Epithelial cell of proximal tubule (primary cell): ENCODE results near the gene NDUFB6. TPM values are rescaled to one million over a fixed set of nuclear protein-coding genes. Genes with fewer than 3 reads are reported as not detected.
"Not testable (repeated sequence)": the region's sequence is repeated elsewhere in the genome, so short reads cannot be mapped to it uniquely, and the experiment has no call there.

ENCODE experiments used
- DNase-seq: peaks from one replicate; pipeline ENCODE4 v3.0.0-alpha.2; 2011; ENCODE audit warnings: low read depth
- H3K4me3 ChIP-seq: 2 replicates; pipeline ENCODE4 v1.5.1; 2011; ENCODE audit warnings: low read depth, mild to moderate bottlenecking, low read length
- total RNA-seq: library from RNA; depleted of rRNA; stranded (reverse); fragments of >200 nt; gene quantifications from 2 replicates; pipeline ENCODE4 v1.2.3, GENCODE V29; 2015
- TF ChIP-seq, protein P1 (sequence below): conservative IDR thresholded peaks from 2 replicates; pipeline ENCODE4 v1.5.1; 2012; ENCODE audit warnings: low read depth, mild to moderate bottlenecking, low read length

NDUFB6 gene
- total RNA-seq, 1 donor from 2014 or later = 80.8 TPM

DNA sequence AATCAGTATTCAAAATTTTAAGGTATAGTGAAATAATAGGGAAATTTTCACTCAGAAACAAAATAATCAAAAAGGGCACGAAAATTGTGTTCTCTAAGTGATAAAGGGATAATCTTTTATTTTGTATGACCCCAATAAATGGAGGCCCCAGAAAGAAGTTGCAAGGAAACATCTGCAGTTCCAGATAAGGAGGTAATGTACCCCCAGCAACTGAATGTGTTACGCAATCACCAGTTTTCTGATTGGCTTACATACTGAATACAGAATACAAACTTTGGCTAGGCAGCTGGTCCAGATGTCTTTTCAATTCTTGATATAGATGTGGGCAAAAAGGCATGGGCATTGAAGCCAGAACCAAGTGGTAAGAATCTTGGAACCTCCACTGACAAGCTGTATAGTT is 18.9 kb downstream of the NDUFB6 start:
- TF ChIP-seq, protein P1, sequence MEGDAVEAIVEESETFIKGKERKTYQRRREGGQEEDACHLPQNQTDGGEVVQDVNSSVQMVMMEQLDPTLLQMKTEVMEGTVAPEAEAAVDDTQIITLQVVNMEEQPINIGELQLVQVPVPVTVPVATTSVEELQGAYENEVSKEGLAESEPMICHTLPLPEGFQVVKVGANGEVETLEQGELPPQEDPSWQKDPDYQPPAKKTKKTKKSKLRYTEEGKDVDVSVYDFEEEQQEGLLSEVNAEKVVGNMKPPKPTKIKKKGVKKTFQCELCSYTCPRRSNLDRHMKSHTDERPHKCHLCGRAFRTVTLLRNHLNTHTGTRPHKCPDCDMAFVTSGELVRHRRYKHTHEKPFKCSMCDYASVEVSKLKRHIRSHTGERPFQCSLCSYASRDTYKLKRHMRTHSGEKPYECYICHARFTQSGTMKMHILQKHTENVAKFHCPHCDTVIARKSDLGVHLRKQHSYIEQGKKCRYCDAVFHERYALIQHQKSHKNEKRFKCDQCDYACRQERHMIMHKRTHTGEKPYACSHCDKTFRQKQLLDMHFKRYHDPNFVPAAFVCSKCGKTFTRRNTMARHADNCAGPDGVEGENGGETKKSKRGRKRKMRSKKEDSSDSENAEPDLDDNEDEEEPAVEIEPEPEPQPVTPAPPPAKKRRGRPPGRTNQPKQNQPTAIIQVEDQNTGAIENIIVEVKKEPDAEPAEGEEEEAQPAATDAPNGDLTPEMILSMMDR = no peak
- DNase-seq = no peak
- H3K4me3 ChIP-seq = no peak overlapping the region

DNA sequence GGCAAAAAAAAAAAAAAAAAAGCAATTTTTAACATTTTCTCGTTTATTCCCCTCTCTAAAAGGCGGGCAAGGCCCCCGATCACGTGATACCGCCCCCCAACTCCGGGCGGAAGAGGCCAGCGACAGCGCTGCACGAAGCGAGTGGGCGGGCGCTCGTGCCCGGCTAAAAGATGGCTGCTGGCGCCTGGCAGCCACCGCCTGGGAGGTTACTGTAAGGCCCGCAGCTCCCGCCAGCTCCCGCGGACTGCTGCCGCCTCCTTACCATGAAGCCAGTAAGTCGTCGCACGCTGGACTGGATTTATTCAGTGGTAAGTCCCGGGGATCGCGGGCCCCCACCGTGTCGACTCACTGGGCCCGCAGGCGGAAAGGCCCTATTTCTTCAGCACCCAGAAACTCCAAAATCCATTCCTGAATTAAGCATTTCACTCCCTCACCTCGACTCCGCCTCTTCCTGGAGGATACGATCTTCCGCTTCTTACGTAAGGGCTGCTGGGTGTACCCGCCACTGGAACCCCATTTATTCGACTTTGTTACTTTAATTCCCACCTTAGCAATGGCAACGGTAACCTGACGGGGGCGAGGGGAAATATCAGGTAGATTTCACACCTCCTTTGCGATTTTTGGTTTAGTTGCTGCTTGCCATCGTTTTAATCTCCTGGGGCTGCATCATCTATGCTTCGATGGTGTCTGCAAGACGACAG is 20.6 kb downstream of the NDUFB6 start, which contains the start of the genes SMIM27 and TOPORS:
SMIM27 (plus strand) TSS at position 156 of the 701 bp plus-strand sequence; CDS start at position 264, 108 bp downstream.
TOPORS (minus strand) TSS at position 415 of the 701 bp plus-strand sequence; CDS start at position 265, 150 bp downstream.
- TF ChIP-seq, protein P1 = no peak
- peak within 1 kb of the TSS; percentile 89 for H3K4me3 ChIP-seq
- no peak for DNase-seq

DNA sequence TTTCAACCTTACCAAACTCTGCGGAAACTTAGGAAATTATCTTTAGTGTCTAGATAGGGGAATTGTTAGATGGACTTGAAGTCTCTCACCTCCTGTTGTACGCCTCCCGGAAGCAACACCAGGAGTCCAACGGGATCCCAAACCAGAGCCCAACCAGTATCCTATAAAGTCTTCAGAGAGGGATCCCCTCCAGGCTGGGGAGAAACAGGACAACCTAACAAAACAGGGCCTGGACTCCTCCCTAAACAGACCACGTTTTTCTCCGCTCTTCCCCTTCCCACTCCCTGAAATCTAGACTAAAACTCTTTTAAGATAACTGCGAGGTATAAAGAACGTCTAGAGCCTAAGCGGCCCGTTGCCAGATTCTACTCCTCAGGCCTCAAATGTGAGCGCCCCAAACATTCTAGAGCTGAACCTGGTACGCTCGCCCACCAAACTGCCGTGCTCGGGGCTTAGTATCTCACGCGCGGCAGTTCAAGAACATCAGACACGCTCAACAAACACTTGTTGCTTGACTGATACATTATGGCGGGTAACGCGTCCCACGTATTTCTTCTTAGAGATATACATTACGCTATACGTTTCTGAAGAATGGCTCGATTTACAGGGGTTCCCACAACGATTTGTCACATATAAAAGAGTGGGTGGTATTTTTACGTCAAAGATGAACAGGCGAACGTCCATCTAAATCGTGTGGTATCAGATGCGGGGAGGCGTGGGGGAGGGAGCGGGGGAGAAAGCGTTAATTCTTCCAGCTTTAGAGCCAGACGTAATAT is 21.5 kb downstream of the NDUFB6 start:
- no peak for DNase-seq
- peak overlapping the region; percentile 89 for H3K4me3 ChIP-seq
- TF ChIP-seq, protein P1 = no peak

DNA sequence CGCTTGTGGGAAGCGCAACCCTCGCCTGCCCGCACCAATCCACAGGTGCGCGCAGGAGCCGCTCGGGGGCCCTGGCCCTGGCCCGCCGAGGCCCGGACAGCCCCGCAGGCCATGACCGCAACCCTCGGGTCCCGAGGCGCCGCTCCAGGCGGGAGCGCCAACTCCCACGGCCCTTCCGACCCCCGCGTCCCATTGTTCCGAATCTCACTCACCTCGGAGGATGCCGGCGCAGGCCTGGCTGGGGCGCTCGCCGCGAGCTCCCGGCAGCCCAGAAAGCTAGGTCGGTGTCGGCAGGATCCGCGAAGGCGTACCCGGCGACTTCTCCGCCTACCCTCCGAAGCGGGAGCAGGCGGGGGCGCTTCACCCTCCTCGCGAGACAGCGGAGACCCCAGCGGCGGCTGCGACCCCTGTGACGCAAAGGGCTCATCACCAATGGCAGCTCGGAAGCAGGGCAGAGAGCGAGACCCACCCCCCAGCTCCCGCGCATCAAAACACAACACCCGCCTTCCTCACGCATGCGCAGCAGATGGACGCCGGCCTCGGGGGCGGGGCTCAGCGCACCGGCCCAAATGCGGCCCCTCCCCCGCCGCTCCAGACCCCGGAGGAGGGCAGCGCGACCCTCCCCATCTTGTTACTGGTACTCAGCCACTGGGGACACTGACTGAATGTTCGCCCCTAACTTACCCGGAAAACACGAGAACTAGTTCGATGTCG is 22.2 kb downstream of the NDUFB6 start:
- no peak for DNase-seq
- TF ChIP-seq, protein P1 = no peak
- H3K4me3 ChIP-seq = peak overlapping the region; percentile 89

DNA sequence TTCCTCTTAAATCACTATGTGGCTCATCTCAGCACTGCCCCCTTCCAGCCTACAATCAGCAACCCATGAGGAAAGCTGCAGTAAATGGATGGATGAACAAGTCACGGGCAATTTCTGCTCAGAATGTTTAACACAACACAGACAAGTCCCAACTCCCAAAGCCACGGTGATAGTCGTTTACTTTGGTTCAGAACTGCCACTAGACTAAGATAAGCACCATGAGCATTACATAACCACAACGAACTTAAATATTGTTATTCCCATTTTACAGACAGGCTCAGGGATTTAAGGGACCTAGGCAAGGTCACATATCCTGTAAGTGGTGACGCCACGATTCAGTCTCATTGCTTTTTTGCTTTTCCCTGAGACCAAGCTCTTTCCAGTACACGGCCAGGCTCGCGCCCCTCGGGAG is 22.8 kb downstream of the NDUFB6 start:
- DNase-seq = peak; percentile 10
- H3K4me3 ChIP-seq = peak overlapping the region; percentile 89
- TF ChIP-seq, protein P1 = peak; percentile 36

DNA sequence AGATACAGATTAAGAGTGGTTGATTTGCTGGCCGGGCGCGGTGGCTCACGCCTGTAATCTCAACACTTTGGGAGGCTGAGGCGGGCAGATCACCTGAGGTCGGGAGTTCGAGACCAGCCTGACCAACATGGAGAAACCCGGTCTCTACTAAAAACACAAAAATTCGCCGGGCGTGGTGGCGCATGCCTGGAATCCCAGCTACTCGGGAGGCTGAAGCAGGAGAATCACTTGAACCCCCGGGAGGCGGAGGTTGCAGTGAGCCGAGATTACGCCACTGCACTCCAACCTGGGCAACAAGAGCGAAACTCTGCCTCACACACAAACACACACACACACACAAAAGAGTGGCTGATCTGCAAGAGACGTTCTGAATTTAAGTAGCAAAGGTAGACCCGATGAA is 24.7 kb downstream of the NDUFB6 start:
- not testable (repeated sequence) for H3K4me3 ChIP-seq, DNase-seq

DNA sequence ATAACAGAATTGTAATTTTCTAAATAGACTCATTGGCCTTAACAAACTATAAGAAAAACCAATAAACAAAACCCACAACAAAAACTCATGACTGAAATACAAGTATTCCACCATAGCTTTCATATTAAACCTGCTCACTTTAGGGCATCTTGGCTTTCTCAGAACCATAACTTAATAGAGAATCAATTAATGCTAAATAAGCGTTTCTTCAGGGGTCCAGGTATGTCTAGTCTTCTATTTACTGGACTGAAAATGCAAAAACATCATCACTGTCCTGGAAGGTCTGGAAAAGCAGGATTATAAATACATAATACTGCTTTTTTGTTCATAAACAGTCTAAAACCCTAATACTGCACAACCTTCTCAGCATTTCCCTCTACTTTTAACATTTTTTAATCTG is 27.1 kb downstream of the NDUFB6 start:
- TF ChIP-seq, protein P1 = no peak
- H3K4me3 ChIP-seq = no peak overlapping the region
- DNase-seq = no peak
